A673 (cell line): ENCODE data around the gene IDS. TPM values are rescaled to one million over a fixed set of nuclear protein-coding genes. Genes with fewer than 3 reads are reported as not detected.

Experiments used
- BruUV-seq: library from RNA; stranded (reverse); fragments of 400-500 nt; replicated peaks from 2 replicates; lab custom pipeline; 2021; lab: Mats Ljungman, UMichigan
- CTCF ChIA-PET: fragments of 300-600 bp; sonication (Branson Sonifier 250); formaldehyde crosslinking; loops from one replicate; lab custom pipeline; 2022; ENCODE audit warnings: antibody characterized with exemption; lab: Charles Lee
- POLR2A ChIA-PET: fragments of 300-600 bp; sonication (Branson Sonifier 250); formaldehyde crosslinking; loops from one replicate; lab custom pipeline; 2022; ENCODE audit warnings: antibody characterized with exemption; ENCODE audit not compliant: low non-redundant PET; lab: Charles Lee
- DNase-seq: peaks from one replicate; pipeline ENCODE4 v3.0.0-alpha.2; 2015; ENCODE audit warnings: low spot score
- H3K27ac ChIP-seq: fragments of 200-600 bp; sonication (generic); 2 replicates; pipeline ENCODE4 v1.5.1; 2016; ENCODE audit warnings: mixed run types, low read depth, mild to moderate bottlenecking, mixed read lengths, antibody characterized with exemption, low read length; ENCODE audit not compliant: poor library complexity, severe bottlenecking
- H3K27me3 ChIP-seq: fragments of 200-600 bp; sonication (generic); replicated peaks from 2 replicates; pipeline ENCODE4 v1.6.1; 2017; ENCODE audit warnings: mixed run types, low read depth, mild to moderate bottlenecking, mixed read lengths, antibody characterized with exemption, low read length; ENCODE audit not compliant: insufficient read depth, poor library complexity
- H3K36me3 ChIP-seq: fragments of 200-600 bp; sonication (generic); 2 replicates; pipeline ENCODE4 v1.6.1; 2016; ENCODE audit warnings: mixed run types, mild to moderate bottlenecking, mixed read lengths, antibody characterized with exemption, low read length; ENCODE audit not compliant: insufficient read depth, poor library complexity, severe bottlenecking
- H3K4me1 ChIP-seq: fragments of 200-600 bp; sonication (generic); 2 replicates; pipeline ENCODE4 v1.6.1; 2017; ENCODE audit warnings: mixed run types, mild to moderate bottlenecking, mixed read lengths, antibody characterized with exemption, low read length; ENCODE audit not compliant: insufficient read depth, poor library complexity, severe bottlenecking
- H3K4me3 ChIP-seq: fragments of 200-600 bp; sonication (generic); 2 replicates; pipeline ENCODE4 v1.5.1; 2016; ENCODE audit warnings: low read depth, mixed run types, mild to moderate bottlenecking, mixed read lengths, low read length; ENCODE audit not compliant: poor library complexity, severe bottlenecking
- H3K9me3 ChIP-seq: fragments of 200-600 bp; sonication (generic); 2 replicates; pipeline ENCODE4 v1.6.1; 2016; ENCODE audit warnings: mixed run types, low read depth, mild to moderate bottlenecking, mixed read lengths, antibody characterized with exemption, low read length; ENCODE audit not compliant: poor library complexity, severe bottlenecking
- CTCF ChIP-seq: fragments of 300-800, 200-600 bp; sonication (generic); conservative IDR thresholded peaks from 2 replicates; pipeline ENCODE4 v1.5.1; 2017; ENCODE audit warnings: low read depth, mild to moderate bottlenecking, antibody characterized with exemption, low read length, moderate library complexity, mixed read lengths
- EZH2 ChIP-seq: fragments of 200-600 bp; sonication (generic); IDR thresholded peaks from 2 replicates; pipeline ENCODE4 v1.6.1; 2017; ENCODE audit warnings: borderline replicate concordance, low read depth, mild to moderate bottlenecking, mixed read lengths, antibody characterized with exemption, low read length; ENCODE audit not compliant: poor library complexity, severe bottlenecking
- intact Hi-C: fragments of 100-400 bp; cut with micrococcal nuclease; formaldehyde crosslinking; loops from one replicate; pipeline ENCODE4 v1.10.0; 2022; ENCODE audit not compliant: unreplicated experiment
- total RNA-seq: library from RNA; stranded (reverse); gene quantifications from 2 replicates; pipeline ENCODE4 v1.2.3, GENCODE V29; 2021

Gene IDS
- total RNA-seq, 1 experiment from 2014 or later = 50.7 TPM

DNA sequence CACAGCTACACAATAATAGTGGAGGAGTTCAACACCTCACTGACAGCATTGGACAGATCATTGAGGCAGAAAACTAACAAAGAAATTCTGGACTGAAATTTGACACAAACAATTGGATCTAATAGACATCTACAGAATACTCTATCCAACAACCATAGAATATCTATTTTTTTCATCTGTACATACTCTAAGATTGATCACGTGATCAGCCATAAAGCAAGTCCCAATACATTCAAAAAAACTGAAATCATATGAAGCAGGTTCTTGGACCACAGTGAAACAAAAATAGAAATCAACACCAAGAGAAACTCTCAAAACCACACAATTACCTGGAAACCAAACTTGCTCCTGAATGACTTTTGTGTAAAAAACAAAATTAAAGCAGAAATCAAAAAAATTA lies 12.2 kb upstream of the IDS start:
- Histone ChIP-seq H3K36me3 (no peaks in the 10 kb centered on the region), H3K9me3 (no peaks in the 10 kb centered on the region), H3K4me3 (no peak overlapping the region), H3K27me3 (no peaks in the 10 kb centered on the region), H3K27ac (no peak overlapping the region), H3K4me1 (no peaks in the 10 kb centered on the region)
- intact Hi-C loops = no loop called here
- no peak for TF ChIP-seq CTCF
- no peak for TF ChIP-seq EZH2
- BruUV-seq = no TSS peak
- CTCF ChIA-PET = no interaction called here
- DNase-seq = no peak
- POLR2A ChIA-PET = no interaction called here

DNA sequence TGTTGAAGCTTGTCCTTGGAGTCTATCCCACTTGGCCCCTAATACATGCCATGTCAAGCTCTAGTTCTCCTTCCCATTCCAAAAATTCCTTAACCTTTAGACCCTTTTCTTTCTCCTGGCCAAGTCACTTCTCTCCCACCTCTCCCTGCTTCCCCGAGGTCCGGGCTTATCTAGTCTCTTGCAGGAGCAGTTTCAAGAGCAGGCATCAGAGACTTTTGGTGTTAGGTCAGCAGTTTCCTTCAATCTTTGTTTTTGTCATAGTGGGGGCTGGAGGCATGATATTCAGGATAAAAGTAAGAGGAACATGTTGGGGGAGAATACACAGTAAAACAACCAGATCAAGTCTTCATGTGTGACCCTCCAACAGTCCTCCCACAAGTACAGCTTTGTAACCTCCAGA lies 11.5 kb upstream of the IDS start:
- Histone ChIP-seq H3K27me3 (no peaks in the 10 kb centered on the region), H3K27ac (no peak overlapping the region), H3K36me3 (no peaks in the 10 kb centered on the region), H3K4me1 (no peaks in the 10 kb centered on the region), H3K4me3 (no peak overlapping the region), H3K9me3 (no peaks in the 10 kb centered on the region)
- no TSS peak for BruUV-seq
- POLR2A ChIA-PET = interaction anchor here (0.6 kb wide), 1 partner anchor 16 kb away, joined by 4 read pairs; no protein-coding TSS in a partner anchor
- CTCF ChIA-PET = no interaction called here
- intact Hi-C loops = no loop called here
- no peak for DNase-seq
- no peak for TF ChIP-seq CTCF

DNA sequence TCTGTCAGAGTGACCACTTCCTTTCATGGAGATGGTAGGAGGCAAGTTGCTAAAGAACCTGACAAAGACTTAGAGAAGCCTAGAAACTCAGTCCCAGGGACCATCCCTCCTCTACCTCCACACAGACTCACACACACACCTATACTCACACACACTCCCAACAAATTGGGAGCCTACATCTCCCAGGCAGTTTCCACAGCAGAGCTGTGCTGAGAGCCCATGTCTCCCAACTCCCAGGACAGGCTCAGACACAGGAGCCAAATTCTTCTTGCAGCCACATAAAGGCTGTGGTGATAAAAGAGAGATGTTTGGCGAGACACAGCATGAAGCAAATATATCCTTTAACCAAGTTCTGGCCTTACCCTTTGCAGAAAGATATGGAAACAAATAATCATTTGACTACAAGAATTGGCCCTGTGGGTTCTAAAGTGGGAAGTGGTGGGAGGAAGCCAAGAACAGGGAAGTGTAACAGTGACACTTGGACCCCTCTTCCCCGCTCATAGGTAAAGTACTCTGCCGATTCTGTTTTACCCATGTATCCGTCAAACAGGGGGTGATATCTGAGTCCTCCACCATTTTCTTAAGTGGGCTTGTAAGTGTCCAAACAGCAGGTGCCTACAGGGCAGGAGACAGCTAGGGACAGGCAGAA lies 11.0 kb upstream of the IDS start:
- DNase-seq = no peak
- Histone ChIP-seq H3K36me3 (no peaks in the 10 kb centered on the region), H3K4me3 (no peak overlapping the region), H3K27me3 (no peaks in the 10 kb centered on the region), H3K9me3 (no peaks in the 10 kb centered on the region), H3K4me1 (no peaks in the 10 kb centered on the region), H3K27ac (no peak overlapping the region)
- TF ChIP-seq EZH2 (no peak), CTCF (no peak)
- intact Hi-C loops = no loop called here
- CTCF ChIA-PET = no interaction called here
- POLR2A ChIA-PET = interaction anchor here (0.6 kb wide), 1 partner anchor 15 kb away, joined by 4 read pairs; no protein-coding TSS in a partner anchor
- no TSS peak for BruUV-seq
